SIG-M5 treated with dmso at 0.1 percent for 504 hours (cell line): Measurements from ENCODE around the gene CHAC1.

Source experiments
- DNase-seq: peaks from one replicate; lab custom pipeline; 2025; ENCODE audit not compliant: unreplicated experiment; lab: John Stamatoyannopoulos, UW

CHAC1 gene

DNA sequence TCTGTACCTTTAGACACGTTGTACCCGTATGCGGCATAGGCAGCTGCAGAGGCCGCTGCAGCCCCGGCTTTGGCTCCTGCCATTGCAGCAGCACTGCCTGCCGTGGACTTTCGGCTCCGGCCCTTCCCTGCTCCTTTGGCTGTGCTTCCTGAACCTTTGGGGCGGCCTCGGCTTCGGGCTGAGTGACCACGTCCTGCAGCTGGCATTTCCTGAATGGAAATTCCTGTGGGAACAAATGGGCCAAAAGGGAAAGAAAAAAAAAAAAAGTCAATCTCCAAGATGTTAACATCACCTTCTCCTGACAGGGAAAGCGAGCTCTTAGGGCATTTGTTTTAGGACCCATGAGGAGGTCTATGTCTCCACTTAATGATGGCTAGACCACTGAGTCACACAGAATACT, 29.6 kb downstream of the CHAC1 start:
- no peak for DNase-seq

DNA sequence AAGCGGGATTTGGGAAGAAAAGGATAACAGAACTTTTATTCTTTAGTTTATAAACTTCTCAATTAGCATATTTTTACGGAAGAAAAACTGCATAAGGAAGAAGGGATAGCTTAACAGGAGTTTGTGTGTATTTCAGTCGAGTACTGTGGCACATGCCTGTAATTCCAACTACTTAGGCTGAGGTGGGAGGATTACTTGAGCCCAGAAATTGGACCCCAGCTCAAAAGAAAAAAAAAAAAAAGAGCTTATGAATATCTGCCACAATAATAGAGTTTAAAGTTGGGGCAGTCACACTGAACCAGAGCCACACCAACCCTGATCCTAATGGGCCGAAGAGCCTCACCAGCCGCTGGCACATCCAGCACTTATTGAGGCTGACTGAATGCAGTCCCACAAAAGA, 31.1 kb downstream of the CHAC1 start:
- DNase-seq, result no peak

GRCh38 chr15:40984964-40985363, 31.7 kb downstream of the CHAC1 start:
- no peak for DNase-seq

- DNase-seq, result no peak
Measured at GRCh38 chr15:40985541-40986330, 32.5 kb downstream of the CHAC1 start.

GRCh38 chr15:40986820-40987219, 33.5 kb downstream of the CHAC1 start:
- DNase-seq, result no peak

- DNase-seq, result no peak
Measured at GRCh38 chr15:40988156-40988555, 34.9 kb downstream of the CHAC1 start.

GRCh38 chr15:40990080-40990479, 36.8 kb downstream of the CHAC1 start:
- DNase-seq, result no peak

- no peak for DNase-seq
Measured at GRCh38 chr15:40990789-40991188, 37.5 kb downstream of the CHAC1 start.

DNA sequence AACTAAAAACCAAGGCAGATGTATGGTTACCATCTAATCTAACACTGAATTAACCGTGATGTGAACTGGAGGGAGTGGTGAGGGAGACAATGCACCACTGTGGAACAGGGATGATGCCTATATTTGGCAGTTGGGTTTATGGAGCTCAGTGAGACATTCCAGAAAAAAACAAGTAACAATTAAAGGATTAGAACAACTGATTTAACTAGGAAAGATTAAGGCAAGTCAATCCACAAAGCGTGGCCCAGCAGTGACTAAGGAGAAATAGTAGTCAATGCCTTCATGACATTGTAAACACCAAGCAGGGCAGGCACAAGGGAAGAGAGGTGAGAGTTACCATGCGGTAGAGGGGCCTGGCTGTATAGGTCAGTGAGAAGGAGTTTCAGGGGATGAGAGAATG, 38.1 kb downstream of the CHAC1 start:
- DNase-seq, result no peak

DNA sequence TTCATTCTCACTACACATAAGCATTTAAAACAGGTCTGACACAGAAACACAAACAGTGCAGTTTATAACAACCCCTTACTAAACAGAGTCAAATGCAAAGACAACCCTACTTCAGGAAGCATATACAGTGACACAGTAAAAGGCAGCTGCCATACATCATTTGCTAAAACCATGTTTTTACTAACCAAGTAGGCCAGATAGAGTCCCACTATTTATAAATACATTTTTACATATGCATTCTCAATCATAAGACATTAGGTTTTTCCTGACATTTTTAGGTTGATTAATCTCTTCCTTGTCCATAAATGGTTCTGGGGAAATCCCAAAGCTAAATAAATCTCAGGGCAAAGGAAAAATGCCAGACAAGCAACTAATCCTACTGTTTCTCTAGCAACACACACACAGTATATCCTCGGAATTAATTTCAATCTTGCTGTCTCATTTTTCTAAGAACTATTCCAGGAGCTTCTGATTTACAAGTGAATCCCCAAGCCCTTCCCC, 39.0 kb downstream of the CHAC1 start:
- no peak for DNase-seq

DNA sequence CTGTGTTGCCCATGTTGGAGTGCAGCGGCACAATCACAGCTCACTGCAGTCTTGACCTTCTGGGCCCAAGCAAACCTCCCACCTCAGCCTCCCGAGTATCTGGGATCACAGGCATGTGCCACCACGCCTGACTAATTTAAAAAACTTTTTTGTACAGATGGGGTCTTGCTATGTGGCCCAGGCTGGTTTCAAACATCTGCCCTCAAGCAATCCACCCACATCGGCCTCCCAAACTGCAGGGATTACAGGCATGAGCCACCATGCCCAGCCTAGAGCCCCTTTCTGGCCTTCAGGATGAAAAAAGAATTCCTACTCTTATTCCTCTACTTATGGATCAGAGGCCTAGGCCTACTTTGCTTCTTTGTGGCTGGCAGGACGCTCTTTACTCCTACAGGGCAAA, 39.6 kb downstream of the CHAC1 start:
- no peak for DNase-seq

GRCh38 chr15:40995656-40996055, 42.4 kb downstream of the CHAC1 start:
- no peak for DNase-seq

GRCh38 chr15:40999190-40999589, 45.9 kb downstream of the CHAC1 start:
- no peak for DNase-seq

- DNase-seq, result no peak
Measured at GRCh38 chr15:41001524-41002214, 48.4 kb downstream of the CHAC1 start.

DNA sequence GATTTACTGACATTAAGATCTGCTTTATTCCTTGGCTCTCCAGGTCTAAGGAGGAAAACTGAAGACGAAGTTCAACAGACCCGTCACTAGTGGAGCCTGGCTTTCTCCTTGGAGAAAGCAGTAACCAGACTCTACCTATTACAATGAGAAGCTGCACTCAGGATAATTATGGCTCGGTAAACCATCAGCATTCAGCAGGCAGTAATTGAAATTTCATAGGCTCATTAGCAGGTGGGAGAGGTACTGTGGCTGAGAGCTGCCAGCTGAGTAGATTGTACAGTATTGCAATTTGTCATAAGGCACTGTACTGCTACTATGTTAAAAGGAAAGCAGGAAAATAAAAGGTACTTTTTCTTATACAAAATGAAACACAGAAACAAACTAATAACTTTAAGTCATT, 51.2 kb downstream of the CHAC1 start:
- no peak for DNase-seq
